ENCODE results near the gene PRRC1.

The PRRC1 gene

DNA sequence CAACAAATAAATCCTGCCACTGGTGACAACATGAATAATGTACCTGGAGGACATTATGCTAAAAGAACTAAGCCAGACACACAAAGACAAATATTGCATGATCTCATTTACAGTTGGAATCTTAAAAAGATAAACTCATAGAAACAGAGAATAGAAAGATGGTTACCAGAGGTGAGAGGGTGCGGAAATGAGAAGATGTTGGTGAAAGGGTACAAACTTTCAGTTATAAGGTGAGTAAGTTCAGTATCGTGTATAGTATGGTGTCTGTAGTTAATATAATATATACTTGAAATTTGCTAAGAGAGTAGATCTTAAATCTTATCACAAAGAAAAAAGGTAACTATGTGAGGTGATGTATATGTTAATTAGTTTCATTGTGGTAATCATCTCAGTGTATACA, 63.3 kb downstream of the PRRC1 start:
- no peak for DNase-seq (ENCODE audit: low read depth)

DNA sequence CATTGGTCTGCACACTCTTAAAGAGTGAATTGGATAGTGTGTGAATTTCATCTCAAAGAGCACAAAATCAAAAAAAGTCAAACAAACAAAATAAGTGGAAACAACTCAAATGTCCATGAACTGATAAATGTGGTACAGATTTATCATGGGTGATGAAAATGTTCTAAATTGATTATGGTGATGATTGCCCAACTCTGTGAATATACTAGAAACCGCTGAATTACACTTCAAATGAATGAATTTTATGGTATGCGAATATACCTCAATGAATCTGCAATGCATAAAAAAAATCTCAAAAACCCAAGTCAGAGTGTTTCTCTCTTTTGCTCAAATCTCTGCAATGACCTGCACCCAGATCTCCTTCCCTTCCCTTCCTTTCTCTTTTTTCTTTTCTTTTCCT, 64.0 kb downstream of the PRRC1 start:
- no peak for DNase-seq (ENCODE audit: low read depth)

DNA sequence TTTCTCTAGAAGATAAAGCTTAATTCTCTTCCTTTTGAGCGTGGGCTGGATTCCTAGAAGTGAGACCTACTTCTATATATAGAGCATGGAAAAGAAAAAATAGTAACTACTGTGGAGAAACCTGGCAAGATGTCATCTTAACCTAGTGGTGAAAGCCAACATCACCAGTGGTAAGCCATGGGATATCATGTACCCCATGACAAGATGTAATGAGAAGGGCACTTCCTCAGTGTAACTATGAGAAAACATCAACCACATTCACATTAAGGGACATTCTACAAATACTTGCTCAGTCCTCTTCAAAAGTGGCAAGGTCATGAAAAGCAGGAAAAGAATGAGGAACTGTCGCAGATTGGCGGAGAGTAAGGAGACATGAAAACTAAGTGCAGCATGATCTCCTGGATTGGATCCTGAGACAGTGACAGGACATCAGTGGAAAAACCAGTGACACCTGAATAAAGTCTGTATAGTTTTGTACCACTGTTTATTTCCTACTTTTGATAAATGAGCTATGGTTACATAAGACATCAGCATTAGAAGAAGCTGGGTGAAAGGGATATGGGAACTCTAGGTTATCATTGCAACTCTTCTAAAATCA, 65.4 kb downstream of the PRRC1 start:
- no peak for DNase-seq (ENCODE audit: low read depth)

DNA sequence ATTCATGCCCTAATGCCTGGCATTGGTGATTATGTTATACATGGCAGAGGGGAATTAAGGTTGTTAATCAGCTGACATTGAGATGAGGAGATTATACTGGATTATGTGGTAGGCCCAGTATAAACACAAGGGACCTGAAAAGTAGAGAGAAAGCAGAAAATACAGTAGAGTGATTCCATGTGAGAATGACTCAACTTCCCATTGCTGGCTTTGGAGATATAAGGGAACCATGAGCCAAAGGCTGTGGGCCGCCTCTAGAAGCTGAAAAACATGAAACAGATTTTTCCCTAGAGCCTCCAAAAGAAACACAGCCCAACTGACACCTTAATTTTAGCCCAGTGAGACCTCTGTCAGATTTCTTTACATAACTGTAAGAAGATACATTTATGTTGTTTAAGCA, 66.4 kb downstream of the PRRC1 start:
- no peak for DNase-seq (ENCODE audit: low read depth)

DNA sequence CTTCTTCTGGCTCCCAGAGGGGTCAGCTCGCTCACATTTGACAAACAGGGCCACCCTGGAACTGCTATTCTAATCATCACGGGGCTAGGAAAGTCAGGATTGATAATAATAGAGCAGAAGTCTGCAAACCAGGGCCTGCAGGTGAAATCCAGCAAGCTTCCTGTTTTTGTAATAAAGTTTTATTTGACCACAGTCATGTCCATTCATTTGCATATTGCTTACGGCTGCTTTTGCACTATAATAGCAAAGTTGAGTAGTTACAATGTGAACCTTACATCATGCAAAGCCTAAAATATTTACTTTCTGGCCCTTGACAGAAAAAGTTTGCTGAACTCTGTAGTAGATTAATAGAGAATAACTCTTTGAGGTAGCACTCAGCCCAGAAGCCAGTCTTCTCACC, 68.2 kb downstream of the PRRC1 start:
- no peak for DNase-seq (ENCODE audit: low read depth)

DNA sequence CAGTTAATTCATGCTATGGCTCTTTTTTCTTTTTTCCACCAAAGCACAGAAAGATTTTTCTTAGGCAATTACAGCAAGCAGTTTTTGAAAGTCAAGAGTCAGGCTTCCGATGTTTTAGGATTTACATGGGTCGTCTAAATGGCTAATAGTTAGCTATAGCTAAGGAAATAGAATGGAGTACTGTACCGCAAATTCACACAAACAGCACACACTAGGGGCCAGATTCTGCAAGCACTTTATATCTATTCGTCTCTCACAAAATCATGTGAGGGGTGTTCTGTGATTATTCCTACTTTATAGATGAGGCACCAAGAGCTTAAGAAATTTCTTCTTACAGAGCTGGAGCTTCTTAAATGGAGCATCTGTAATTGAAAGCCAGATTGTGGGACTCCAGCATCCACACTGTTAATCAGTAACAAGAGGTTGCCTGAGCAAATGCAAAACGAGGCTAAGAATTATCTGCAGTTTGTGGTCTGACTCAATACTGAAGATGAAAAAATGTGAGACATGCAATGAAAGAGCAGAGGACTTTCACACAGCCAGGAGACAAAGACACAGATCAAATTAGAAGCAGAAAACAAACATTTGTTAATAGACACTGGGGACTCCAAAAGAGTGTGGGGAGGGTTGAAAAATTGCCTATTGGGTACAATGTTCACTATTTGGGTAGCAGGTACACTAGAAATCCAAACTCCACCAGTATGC, 68.8 kb downstream of the PRRC1 start:
- DNase-seq (ENCODE audit: low read depth): no peak

DNA sequence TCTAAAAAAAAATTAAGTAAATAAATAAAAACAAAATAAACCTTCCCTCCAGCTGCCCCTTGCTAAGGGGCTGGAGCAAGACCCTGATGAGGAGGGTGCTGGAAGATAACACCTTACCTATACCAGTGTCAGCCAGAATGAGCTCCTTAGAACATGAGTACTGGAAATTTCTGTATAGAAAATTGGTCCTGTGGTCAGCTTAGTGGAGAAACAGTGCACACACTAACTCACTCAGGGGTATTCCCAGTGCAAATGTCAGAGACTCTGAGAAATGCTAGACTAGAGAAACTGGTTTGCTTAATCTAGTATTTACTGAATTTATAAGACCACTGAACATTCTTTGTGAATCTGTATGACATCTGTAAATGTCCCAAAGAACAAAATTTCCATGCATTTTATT, 69.4 kb downstream of the PRRC1 start:
- DNase-seq (ENCODE audit: low read depth): no peak

DNA sequence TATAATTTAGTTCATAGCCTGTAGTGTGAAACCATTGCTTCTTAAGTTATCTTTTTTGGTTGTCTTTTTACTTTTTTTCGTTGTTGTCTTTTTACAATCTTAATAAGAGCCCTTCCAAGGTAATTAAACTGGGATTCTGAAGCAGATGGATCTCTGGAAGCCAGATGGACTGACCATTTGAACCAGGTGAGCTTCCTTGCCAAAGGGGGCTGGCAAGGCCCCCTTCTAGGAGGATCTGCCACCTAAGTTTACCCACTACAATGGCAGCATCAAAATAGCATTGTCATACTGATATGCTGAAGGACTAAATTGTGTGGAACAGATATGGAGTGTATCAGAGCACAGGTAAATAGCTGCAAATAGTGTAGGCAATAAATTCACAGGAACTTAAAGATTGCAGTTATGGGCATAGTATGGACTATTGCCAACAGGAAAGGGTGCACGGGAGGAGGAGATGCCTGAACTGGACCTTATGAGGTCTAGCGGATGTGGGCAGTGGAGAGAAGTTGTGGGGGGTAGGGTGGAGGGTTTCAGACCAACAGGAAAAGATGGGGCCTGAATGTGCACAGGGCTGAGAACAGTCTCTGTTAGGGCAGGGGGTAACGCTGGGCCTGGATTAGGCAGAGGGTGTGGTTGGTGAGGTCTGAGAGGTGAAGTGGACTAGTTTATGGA, 69.9 kb downstream of the PRRC1 start:
- no peak for DNase-seq (ENCODE audit: low read depth)

DNA sequence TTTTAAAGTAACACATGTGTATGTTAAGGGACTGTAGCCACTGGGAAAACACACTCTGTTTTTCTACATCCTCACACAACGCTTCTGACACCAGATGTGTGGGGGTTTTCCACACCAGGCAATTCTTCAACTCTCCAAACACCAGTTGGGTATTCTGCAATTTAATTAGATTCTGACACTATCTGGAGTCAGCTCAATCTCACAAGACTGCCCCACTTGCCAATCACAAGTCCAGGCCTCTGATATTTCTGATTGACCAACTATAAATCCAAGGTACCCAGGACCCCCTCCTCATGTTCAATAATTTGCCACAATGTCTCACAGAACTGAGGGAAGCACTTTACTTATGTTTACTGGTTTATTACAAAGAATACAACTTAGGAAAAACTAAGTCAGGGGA, 70.9 kb downstream of the PRRC1 start:
- DNase-seq (ENCODE audit: low read depth): no peak

DNA sequence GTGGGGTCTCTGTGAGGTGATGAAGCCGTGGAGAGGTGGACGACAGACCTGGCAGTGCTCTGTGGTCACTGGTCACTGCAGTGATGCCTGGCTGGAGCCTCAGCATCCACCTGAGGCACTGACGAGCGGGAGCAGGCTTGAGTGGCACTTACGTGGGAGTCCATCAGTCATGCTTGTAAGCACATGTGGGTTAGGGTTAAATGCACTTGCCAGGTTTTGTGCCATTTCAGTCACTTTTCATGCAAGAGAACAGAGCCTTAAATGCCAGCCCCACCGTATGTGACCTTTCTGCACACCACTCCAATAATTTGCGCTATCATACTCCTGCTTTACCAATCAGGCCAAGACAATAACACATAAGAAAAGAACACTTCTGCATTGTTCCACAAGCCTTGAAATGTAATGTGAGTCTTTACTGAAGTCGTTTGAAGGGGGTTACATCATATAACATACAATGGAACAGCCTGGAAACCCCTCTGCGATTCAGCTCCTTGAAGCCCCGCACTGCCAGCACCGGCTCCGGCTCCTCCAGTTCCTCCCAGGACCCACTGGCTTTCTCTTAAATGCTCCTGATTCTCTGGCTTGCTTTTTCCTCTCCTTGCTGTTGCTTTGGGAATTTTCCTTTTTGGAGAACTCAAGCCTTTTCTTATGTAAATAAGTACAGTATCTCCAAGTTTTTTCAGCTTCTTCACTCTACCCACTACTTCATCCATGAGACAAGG, 72.0 kb downstream of the PRRC1 start:
- no peak for DNase-seq (ENCODE audit: low read depth)

DNA sequence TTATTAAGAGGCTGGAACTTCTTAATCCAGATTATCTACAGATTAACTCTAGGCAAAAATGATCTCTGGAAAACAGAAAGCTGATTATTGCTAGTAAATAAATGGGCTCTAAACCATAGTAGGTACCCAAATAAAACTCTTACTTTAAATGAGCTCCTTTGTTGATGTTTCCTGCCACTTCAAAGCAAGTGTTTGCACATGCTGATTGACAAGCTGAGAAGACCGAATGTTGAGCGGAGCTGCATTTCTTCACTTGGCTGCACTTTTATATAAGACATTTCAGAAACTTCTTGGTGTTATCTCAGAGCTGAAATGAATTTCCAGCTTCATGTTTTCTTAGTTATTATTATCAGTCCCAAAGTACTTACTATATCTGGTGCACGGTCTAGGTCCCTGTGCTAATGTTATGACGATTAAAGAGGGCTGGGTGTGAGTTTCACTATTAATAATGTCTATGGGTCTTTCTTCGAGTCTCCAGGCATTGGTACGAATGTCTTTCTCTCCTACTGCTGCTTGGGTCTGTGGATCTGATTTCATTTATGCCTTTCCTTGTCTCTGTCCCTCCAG, 72.8 kb downstream of the PRRC1 start:
- no peak for DNase-seq (ENCODE audit: low read depth)

DNA sequence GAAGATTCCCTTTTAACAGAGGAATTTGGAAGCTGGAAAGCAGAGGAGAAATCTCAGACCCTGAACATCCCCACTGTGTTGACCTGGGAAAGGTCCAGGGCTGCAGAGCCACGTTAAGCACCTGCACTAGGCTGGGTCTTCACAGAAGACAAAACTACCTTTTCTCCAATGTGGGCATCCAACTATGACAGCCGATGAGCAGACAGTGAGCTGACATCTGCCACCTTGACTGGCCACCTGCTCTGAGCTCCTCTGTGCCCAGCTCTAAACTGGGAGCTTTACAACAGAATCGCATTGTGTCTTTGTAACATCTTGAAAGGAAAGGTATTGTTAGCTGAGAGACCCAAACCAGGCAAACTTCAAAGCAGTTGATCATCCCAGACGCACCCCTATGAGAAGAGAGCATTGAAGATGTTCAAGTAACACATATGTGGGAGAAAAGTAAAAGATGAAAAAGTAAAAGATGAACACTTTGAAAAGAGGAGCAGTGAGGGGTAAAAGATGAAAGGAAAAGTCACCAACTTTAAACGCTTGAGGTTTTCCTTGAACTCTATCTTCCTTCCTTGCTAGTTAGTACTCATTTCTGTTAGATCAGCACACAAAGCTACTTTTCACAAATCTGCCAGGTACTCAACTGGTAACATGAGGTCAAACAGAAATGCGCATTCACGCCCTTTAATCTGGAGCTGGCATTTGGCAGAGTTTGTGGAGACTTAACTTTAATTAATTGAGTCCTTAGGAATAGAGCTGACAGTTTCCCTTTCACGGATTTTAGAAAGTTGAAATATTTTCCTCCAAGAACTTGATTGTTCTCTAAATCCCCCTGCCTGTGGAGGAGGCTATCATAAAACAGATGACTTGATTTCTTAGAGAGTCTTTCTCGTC, 78.3 kb downstream of the PRRC1 start:
- no peak for DNase-seq (ENCODE audit: low read depth)

DNA sequence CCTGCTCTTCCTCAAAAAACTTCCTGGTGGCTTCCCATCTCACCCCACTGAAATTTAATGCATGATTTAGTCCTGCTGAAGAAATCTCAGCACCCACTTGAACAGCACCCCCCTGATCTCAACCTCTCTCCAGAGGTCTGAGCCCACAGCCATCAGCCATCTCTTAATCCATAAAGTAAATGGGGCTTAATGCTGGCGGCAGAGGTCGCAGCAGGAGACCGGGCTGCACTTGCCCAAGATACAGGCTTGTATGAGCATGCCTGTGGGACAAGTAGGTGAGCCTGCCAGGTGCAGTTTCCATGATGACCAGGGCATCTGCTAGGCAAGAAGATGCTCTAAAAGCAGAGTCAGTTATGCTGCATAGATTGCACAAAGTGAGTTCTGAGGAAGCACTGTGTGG, 79.1 kb downstream of the PRRC1 start:
- no peak for DNase-seq (ENCODE audit: low read depth)

DNA sequence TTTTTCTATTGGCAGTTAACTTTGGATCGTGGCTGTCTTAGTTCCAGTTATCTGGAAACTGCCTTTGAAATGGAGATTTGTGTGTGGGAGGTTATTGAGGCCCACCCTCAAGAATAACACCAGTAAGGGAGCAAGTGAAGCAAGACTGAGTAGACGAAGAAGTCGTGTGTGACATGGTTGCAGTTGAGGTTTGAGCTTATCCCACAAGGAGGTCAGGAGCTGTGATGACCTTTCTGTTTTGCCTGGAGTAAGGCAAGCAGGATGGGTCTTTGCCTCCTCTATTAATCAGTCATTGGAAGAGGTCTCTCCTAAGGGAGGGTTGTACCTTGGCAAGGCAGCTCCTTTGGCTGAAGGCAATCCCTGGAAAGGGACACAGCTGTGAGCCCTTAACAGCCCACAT, 81.9 kb downstream of the PRRC1 start:
- DNase-seq (ENCODE audit: low read depth): no peak

DNA sequence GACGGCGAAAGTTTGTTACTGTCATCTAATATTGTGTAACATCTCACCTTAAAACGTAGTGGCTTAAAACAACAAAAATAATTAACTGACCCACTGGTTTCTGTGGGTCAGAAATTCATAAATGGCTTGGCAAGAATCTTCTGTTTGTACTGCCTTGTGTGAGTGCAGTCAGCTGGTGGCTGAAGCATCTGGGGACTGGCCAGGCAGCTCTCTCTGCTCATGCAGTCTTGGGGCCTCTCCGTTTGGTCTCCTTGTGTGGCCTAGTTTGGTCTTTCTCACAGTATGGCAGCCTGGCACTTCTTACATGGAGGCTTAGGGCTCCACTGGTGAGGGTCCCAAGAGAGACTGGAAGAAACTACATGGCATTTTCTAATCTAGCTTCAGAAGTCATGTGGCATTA, 82.4 kb downstream of the PRRC1 start:
- no peak for DNase-seq (ENCODE audit: low read depth)

DNA sequence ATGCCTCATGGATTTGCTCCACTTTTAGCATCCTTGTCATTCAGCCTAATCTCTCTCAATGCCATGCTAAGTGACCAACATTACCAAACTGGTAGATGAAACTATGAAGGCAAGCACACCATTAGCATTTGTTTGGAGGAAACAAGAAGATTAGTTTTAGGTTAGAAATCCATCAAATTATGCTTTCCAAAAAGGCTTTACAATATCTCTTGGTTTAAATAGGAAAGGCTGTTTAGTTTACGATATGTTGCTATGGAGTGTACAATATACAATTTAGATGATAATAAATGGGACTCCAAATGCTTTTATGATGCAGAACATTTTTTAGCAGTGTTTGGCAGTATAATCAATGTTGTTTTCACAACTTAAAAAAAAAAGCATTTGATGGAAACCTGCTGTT, 83.7 kb downstream of the PRRC1 start:
- no peak for DNase-seq (ENCODE audit: low read depth)

DNA sequence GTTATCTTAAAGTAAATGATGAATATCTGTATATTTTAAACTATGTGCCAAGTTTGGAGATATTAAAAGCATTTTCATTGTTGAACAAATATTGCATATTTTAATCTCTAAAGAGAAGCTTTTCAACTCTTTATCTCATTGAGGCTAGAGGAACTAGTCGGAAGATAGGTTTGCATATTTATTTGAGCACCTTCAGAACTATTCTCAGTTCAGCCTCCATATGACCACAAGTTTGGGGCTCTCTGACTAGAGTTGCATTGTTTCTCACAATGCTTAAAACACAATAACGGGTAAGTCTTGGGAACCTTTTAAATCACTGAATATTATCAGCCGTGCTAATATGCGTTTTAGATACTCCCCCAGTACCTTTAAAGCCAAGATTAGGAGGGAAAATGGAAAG, 84.2 kb downstream of the PRRC1 start:
- no peak for DNase-seq (ENCODE audit: low read depth)

DNA sequence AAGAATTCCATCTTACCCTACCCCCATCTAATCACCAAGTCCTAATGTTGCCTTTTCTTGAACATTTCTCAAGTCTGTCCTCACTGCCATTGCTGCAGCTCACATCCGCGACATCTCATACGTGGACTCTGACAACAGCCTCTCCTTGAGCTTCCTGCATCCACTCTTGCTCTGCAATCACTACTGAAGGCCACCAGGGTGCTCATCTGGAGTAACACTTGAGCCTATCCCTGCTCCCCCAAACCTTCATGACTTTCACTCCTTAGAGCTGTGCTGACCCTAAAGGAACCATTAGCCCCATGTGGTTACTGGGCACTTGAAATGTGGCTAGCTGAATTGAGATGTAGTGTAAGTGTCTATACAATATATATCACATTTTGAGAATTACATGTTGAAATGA, 85.0 kb downstream of the PRRC1 start:
- no peak for DNase-seq (ENCODE audit: low read depth)

DNA sequence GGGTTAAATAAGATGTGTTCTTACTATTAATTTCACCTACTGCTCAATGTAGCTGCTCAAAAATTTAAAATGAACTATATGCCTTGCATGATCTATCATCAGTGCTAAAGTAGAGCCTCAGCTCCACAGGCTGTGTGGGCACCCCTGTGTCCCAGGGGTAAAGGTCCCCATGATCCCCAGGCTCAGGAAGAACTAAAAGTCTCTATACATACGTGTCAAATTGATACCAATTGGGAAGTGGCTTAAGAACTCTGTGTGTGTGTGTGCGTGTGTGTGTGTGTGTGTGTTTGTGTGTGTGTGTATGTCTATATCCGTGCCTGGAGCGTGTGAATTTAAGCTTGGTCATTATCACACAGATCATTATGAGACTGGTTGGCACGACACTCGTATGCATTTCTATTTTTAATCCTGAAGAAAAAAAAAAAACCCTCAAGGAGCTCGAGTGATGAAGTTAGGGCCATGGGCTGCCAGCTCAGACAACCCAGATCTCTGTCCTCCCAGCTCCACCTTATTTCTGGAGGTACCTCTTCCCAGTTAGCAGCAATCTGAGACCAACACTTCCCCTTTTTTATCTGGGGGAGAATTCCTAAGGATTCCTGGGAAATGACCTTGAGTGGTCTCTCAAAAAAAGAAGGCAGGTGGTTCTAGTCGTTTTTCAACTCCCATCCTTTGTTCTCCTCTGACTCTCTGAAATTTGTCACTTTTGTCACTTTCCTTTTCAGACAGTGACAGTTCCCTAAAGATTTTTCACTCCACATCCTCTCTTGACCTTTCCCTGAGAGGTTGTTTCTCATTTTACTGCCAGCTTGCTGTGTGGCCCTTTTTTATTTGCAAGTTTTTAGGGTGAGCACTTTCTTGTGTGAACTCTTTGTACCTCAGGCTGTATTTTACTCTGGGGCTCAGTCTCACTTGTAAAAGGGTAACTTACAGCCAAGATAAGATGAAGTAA, 85.7 kb downstream of the PRRC1 start:
- DNase-seq (ENCODE audit: low read depth): no peak
